Measurements from ENCODE around the gene EPHA1. TPM values are rescaled to one million over a fixed set of nuclear protein-coding genes. Genes with fewer than 3 reads are reported as not detected.

EPHA1 gene
- total and polyA plus RNA-seq, 2 donors (not counting 3 experiments of a cell fraction or from before 2014, with no cell fraction given): 0.07 TPM; not detected in 1

GRCh38 chr7:143352531-143353002 lies 56.1 kb downstream of the EPHA1 start:
- H3K9ac ChIP-seq (replicated peaks; ENCODE audit: extremely low read depth, insufficient read depth, low read length): no peak overlapping the region
- DNase-seq (ENCODE audit: low read depth, low spot score) (no peak), FAIRE-seq (no peak)
- H3K4me1 ChIP-seq (ENCODE audit: control insufficient read depth, extremely low read depth, insufficient read depth, low read length): no peaks in the 10 kb centered on the region
- no peaks in the 10 kb centered on the region for H3K79me2 ChIP-seq (ENCODE audit: control insufficient read depth, insufficient read depth, low read length)
- no peak overlapping the region for H3K4me2 ChIP-seq (ENCODE audit: insufficient read depth, low read length)
- H3K27me3 ChIP-seq (ENCODE audit: control insufficient read depth in 2 of 2, insufficient read depth in 2 of 2, low read length in 2 of 2): peaks cover 9 to 16% of the 10 kb centered on the region in 2 experiments
- no peaks in the 10 kb centered on the region for H3K9me1 ChIP-seq (replicated peaks; ENCODE audit: control insufficient read depth, extremely low read depth, insufficient read depth, low read length)
- no peak overlapping the region for H3K4me3 ChIP-seq (replicated peaks in 1 of 3; ENCODE audit: insufficient read depth in 1 of 3, low read depth in 1 of 3, low read length in 3 of 3)
- intact Hi-C loops (cut with micrococcal nuclease): no loop called here
- TF ChIP-seq POLR2AphosphoS5 (IDR thresholded peaks at IDR 0.05; ENCODE audit: insufficient read depth, low read depth, low read length) (no peak), FOS (IDR thresholded peaks at IDR 0.05; ENCODE audit: borderline replicate concordance, insufficient read depth, low read length) (no peak), CTCF (IDR thresholded peaks at IDR 0.05; ENCODE audit: extremely low read depth in 1 of 2, insufficient read depth in 1 of 2, low read depth in 1 of 2, low read length in 2 of 2) (no peak), GATA2 (IDR thresholded peaks at IDR 0.05; ENCODE audit: insufficient read depth, insufficient read length, low read depth, low read length) (no peak), MYC (IDR thresholded peaks at IDR 0.05; ENCODE audit: low read depth, low read length) (no peak), POLR2A (IDR thresholded peaks at IDR 0.05; ENCODE audit: low read depth, low read length) (no peak), EZH2 (IDR thresholded peaks at IDR 0.05; ENCODE audit: borderline replicate concordance, low read depth, low read length, severe bottlenecking) (no peak), JUN (IDR thresholded peaks at IDR 0.05; ENCODE audit: borderline replicate concordance, insufficient read depth, insufficient read length, low read depth) (no peak)
- TF ChIP-seq, protein P1, sequence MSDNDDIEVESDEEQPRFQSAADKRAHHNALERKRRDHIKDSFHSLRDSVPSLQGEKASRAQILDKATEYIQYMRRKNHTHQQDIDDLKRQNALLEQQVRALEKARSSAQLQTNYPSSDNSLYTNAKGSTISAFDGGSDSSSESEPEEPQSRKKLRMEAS (IDR thresholded peaks at IDR 0.05; ENCODE audit: insufficient read depth, insufficient read length): no peak
- H2AFZ ChIP-seq (ENCODE audit: low read depth, low read length): no peak overlapping the region
- ChIA-PET POLR2A (no interaction called here), CTCF (no interaction called here)
- BruUV-seq (replicated peaks): no TSS peak
- H3K36me3 ChIP-seq (ENCODE audit: control insufficient read depth in 2 of 2, extremely low read depth in 1 of 2, insufficient read depth in 2 of 2, low read length in 2 of 2): no peaks in the 10 kb centered on the region
- no peak overlapping the region for H3K27ac ChIP-seq (ENCODE audit: insufficient read depth, low read depth, low read length)
- H4K20me1 ChIP-seq (replicated peaks; ENCODE audit: control insufficient read depth, extremely low read depth, insufficient read depth, low read length): no peaks in the 10 kb centered on the region
- dilution Hi-C loops (cut with MboI; ENCODE audit: extremely low pct_ligation_motif_present, low sequenced_read_pairs): no loop called here
- H3K9me3 ChIP-seq (replicated peaks; ENCODE audit: control insufficient read depth, insufficient read depth, low read length): no peaks in the 10 kb centered on the region

Data from endothelial cell of umbilical vein (primary cell).